HG02885 (cell line): ENCODE measurements around the gene PLPPR5.
A peak's percentile ranks its signal among the peaks of the same experiment; 100 is the strongest.
"Not testable (repeated sequence)": the region's sequence is repeated elsewhere in the genome, so short reads cannot be mapped to it uniquely, and the experiment has no call there.

Source experiments
- ATAC-seq: cut with Tn5 transposase; IDR thresholded peaks from one replicate; pipeline ENCODE4 v1.9.1; 2021; ENCODE audit warnings: mild to moderate bottlenecking; ENCODE audit not compliant: unreplicated experiment, poor library complexity

PLPPR5 gene

GRCh38 chr1:99004861-99005442, at the start of gene PLPPR5:
PLPPR5 (minus strand) TSS chr1:99004861; CDS start chr1:99004671, 190 bp downstream.
- ATAC-seq, result peak; percentile 37

GRCh38 chr1:99051611-99052283, 47.1 kb upstream of the PLPPR5 start:
- ATAC-seq, result no peak

- ATAC-seq, result no peak
Measured at GRCh38 chr1:99049745-99050144, 45.1 kb upstream of the PLPPR5 start.

GRCh38 chr1:99036746-99037145, 32.1 kb upstream of the PLPPR5 start:
- not testable (repeated sequence) for ATAC-seq

- no peak for ATAC-seq
Measured at GRCh38 chr1:99018313-99018712, 13.7 kb upstream of the PLPPR5 start.

GRCh38 chr1:99017655-99018054, 13.0 kb upstream of the PLPPR5 start:
- ATAC-seq, result no peak

GRCh38 chr1:99010679-99011078, 6.0 kb upstream of the PLPPR5 start:
- no peak for ATAC-seq

GRCh38 chr1:99007366-99007765, 2.7 kb upstream of the PLPPR5 start:
- ATAC-seq, result no peak

GRCh38 chr1:99005537-99005942, 879 bp upstream of the PLPPR5 start:
- no peak for ATAC-seq

- peak; percentile 25 for ATAC-seq
Measured at GRCh38 chr1:99004254-99004860, 304 bp downstream of the PLPPR5 start.

GRCh38 chr1:99003581-99004253, 944 bp downstream of the PLPPR5 start:
- ATAC-seq, result no peak

- ATAC-seq, result no peak
Measured at GRCh38 chr1:98992844-98993243, 11.8 kb downstream of the PLPPR5 start.

- ATAC-seq, result peak; percentile 80
Measured at GRCh38 chr1:98991127-98992012, 13.3 kb downstream of the PLPPR5 start.

- no peak for ATAC-seq
Measured at GRCh38 chr1:98989556-98989907, 15.1 kb downstream of the PLPPR5 start.

GRCh38 chr1:98988904-98989555, 15.6 kb downstream of the PLPPR5 start:
- ATAC-seq, result no peak

- no peak for ATAC-seq
Measured at GRCh38 chr1:98985687-98986086, 19.0 kb downstream of the PLPPR5 start.

GRCh38 chr1:98981917-98982513, 22.6 kb downstream of the PLPPR5 start:
- no peak for ATAC-seq

- no peak for ATAC-seq
Measured at GRCh38 chr1:98979463-98979862, 25.2 kb downstream of the PLPPR5 start.

GRCh38 chr1:98975810-98976209, 28.9 kb downstream of the PLPPR5 start:
- no peak for ATAC-seq
